GM18909 (cell line): ENCODE results near the gene GIMAP2.
"Not testable (repeated sequence)": the region's sequence is repeated elsewhere in the genome, so short reads cannot be mapped to it uniquely, and the experiment has no call there.

Experiments used
- ATAC-seq: cut with Tn5 transposase; IDR thresholded peaks from one replicate; pipeline ENCODE4 v1.9.1; 2021; ENCODE audit warnings: mild to moderate bottlenecking; ENCODE audit not compliant: unreplicated experiment, poor library complexity

GIMAP2 gene

GRCh38 chr7:150685219-150686029, at the start of gene GIMAP2:
GIMAP2 (plus strand) TSS chr7:150685706; CDS start chr7:150687060, 1,354 bp downstream.
- peak; percentile 93 for ATAC-seq

DNA sequence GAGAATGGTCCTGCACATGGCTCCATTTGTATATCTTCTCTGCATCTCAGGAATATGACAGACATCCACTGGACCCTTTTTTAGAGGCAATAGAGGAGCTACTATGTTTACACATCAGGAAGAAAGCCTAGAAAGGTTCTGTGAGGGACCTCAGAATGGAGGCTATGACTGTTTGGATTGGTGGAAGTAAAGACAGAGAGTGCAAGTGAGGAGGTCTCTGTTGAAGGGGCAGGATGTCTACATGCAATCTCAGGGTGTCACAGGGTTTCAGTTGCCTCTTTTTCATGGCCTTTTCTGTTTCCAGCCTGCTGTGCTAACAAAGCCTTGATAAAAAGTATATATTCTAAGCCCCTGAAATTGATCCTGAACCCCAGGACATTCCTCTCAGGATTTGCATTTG, 43.7 kb upstream of the GIMAP2 start:
- ATAC-seq: no peak

DNA sequence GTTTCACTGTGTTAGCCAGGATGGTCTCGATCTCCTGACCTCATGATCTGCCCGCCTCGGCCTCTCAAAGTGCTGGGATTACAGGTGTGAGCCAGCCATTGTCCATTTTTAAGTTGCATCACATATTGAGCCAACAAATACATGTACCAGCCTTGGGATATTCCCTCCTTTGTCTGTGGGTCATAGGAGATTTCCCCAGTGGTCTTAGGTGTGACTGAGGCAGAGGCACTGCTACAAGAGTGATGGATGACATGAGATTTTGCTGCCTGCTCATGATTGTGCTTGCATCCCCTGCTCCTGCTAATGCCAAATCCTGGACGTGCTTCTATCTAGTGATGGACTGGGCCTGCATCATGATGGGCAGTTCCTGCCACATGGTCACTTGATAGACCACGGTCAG, 42.6 kb upstream of the GIMAP2 start:
- ATAC-seq: no peak

DNA sequence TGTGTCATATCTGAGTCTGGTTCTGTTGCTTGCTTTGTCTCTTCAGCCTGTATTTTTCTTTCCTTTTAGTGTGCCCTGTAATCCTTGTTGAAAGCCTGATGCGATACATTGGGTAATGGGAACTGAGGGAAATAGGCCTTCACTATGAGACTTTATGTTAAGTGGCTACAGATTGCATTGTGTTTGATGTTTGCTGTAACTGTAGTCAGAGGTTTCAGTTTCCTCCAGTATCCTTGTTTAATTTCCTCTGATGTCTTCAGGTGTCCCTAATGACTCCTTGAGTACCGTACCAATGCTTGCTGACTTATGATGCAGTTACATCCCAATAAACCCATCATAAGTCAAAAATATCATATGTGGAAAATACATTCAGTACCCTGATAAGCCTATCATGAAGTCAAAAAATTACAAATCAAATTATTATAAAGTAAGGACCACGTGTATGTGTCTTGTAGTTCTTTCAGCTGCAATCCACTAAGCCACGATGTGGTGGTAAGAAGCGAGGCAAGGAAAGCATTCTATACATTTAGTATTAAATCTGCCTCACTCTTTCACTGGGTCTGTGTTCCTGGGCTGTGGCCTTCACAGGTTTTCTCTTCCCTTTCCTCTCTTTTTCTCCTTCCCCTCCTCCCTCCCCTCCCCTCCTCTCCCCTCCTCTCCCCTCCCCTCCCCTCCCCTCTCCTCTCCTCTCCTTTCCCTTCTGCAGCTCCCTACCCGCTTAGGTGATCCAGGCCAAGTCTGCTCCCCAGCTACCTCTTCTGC, 40.1 kb upstream of the GIMAP2 start:
- no peak for ATAC-seq

DNA sequence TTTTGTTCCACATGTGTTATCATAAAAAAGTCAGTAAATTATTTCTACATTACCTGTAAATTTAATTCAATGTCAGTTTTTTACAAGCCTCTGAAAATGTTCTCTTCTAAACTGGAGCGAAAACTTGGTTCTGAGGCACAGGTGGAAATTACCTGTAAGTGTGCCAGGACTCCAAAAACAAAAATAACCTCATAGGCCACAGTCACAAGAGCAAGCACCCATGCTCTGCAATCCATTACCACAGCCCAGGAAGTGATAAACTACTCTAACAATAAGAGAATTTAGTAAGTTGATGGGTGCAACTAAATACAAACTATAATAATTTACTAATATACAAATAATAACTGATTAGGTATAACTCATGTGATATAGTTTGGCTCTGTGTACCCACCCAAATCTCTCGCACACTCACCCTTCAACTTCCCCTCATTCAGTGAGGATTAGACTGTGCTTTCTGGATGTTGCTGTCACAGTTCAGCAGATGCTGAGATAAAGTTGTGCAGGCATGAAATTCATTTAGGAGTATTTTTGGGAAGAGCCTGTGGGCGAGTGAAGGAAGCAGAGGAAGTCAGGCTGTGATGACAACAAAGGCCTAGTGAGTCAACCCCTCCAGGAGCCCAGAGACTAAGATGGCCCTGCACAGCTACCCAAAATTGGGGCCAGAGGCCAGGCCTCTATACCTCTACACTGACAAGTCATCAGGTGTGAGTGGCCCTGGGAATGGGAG, 37.0 kb upstream of the GIMAP2 start:
- no peak for ATAC-seq

- no peak for ATAC-seq
These were observed 36.5 kb upstream of the GIMAP2 start for GRCh38 chr7:150649080-150649385.

- ATAC-seq: no peak
These were observed 30.8 kb upstream of the GIMAP2 start for GRCh38 chr7:150654692-150655091.

DNA sequence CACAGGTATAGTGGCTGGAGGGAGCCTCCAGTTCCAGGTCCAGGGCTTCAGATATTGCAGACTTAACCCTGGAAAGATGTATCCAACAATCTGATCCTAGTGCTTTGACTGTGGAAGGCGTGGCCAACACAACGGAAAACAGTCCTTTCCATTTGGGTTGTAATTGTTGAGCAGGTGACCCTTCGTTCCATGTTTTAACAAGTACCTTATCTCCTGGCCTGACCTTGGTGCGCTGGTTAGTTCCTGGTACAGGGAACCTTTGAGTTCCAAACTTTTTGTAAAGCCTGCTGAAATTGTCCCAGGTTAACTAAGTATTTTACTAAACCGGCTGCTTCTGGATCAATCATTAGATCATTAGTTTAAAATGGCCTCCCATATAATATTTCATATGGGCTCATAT, 29.5 kb upstream of the GIMAP2 start:
- ATAC-seq: no peak

GRCh38 chr7:150657526-150657925, 28.0 kb upstream of the GIMAP2 start:
- ATAC-seq: no peak

DNA sequence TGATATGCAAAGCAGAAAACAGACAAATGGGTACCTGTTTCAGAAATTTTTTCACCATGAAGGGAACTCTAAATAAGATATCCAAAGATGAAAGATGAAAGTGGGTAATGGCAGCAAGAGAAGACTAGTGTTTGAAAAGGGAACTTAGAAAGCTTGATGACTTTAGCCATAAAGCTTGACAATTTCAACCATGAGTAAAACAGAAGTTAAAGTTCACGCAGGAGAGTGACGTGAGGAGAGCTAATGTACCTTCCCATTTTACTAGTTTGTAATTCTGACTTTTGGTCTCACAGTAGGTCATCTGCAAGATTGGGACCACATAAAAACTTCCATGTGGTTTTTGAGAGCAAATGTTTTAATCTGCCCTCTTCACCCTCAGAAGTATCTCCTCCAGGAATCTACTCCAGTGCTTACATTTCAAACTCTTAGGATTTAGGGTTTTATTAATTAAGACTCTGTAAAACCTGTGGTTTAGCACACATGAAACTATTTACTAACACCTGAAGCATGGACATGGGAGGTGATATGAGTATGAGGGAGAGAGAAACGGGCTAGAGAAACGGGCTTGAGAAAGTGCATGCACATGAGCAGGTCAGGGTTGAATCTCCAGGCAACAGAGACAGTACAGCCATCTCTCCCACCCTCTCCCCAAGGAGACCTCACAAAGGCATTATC, 24.4 kb upstream of the GIMAP2 start:
- ATAC-seq: no peak

DNA sequence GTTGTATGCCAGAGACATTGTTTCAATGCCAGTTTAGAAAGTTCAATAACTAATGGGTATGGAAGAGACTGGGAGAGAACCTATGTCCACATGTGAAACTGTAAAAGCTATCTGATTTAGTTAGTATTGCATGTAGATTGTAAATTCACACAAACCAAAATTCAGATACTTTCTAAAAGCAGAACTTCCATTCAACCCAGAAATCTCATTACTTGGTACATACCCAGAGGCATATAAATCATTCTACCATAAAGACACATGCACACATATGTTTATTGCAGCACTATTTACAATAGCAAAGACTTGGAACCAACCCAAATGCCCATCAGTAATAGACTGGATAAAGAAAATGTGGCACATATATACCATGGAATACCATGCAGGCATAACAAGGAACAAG, 22.7 kb upstream of the GIMAP2 start:
- not testable (repeated sequence) for ATAC-seq

GRCh38 chr7:150663802-150664494, 21.6 kb upstream of the GIMAP2 start:
- no peak for ATAC-seq

- ATAC-seq: no peak
These were observed 20.3 kb upstream of the GIMAP2 start for GRCh38 chr7:150665089-150665748.

DNA sequence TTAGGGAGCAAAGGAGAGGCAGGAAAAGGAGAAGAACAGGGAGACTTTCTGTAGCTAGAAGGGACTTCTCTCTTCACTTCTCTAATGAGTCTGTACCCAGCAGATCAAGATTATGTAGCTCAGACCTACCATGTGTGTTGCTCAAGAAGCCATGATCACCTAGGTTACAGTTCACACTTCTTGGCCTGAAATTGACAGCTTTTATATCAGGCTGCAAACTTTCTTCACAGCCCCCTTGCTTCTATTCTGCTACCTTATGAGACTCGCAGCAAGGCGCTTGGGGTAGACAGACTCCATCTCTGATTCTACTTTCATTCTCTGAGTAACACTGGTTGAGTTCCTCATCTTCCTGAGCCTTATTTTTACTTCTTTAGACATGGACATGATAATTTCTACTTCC, 19.6 kb upstream of the GIMAP2 start:
- no peak for ATAC-seq

DNA sequence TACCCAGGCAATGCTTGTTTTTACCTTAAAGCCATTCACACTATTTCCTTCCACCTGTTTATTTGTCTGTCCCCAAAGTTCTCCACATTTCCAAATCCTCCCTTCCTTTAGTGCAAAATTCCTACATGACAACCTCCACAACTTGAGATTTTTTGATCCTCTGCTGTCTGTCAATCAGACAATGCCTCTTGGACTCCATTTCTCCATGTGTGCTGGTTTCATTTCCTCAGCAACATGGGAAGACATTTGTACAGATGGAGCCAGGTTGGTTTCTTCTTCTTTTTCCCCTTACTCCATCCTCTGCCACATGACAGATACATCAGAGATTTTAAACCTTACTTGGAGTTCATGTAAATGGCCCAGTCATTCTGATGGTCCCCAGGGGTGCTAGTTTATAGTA, 19.1 kb upstream of the GIMAP2 start:
- ATAC-seq: no peak

DNA sequence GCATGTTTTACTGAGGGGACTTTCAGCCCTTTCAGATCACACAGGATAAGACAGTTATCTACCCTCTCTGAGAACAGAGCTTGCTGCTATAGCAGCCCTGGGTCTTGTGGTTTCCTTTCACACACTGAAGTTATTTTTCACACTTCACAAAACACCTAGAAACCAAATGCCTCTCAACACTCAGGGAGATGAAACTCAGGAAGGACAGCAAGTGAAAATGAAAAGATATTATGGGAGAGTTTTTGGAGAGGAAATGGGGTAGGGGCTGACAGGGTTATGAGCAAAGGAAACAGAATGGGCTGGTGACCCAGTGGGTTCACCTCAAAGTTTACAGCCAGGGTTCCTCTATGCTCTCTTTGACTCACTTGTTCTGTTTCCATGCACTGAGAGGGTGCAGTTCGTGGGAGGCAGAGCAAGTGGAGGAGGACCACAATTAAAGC, 17.0 kb upstream of the GIMAP2 start:
- ATAC-seq: peak; percentile 85

DNA sequence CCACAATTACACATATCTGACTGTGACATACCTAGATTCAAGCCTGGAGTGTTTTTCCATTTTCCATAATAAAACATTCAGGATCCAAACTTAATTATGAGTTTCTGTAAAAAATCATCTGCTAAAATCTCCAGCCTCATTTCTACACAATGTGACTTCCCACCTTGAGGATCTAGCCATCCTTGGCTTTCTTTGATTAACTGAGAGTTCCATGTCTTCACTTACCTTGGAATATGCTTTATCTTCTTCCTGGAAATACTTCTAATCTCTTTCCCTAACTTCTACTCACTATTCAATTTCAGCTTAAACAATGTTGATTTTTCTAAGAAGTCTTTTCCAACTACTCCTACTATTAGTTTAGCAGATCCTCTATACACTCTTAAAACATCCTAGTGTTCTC, 16.5 kb upstream of the GIMAP2 start:
- ATAC-seq: no peak

GRCh38 chr7:150671798-150672585, 13.5 kb upstream of the GIMAP2 start:
- not testable (repeated sequence) for ATAC-seq

DNA sequence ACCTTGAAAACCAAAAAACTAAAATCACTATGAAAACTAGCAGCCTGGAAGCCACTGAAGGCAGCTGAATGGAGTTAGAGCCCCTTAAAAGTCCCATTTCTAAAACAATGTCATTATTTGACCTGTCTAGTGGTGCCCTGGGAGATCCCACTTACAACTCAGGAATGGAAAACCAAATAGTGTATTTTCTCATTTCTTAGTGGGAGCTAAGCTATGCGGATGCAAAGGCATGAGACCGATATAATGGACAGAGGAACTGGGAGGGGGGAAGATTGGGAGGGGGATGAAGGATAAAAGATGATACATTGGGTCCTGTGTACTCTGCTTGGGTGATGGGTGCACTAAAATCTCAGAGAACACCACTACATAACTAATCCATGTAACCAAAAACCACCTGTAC, 9.8 kb upstream of the GIMAP2 start:
- no peak for ATAC-seq
